Esophagus squamous epithelium (tissue), 5 donors: ENCODE measurements around the gene SLC16A12. TPM values are rescaled to one million over a fixed set of nuclear protein-coding genes. Genes with fewer than 3 reads are reported as not detected.
A peak's percentile ranks its signal among the peaks of the same experiment; 100 is the strongest.

Source experiments
- DNase-seq: peaks from one replicate; lab custom pipeline; 2025; lab: John Stamatoyannopoulos, UW
- H3K27ac ChIP-seq, 4 donors: fragments of 200-600 bp; sonication (generic); one replicate each; pipeline ENCODE4 v1.5.1; 2016 to 2019; ENCODE audit warnings: mild to moderate bottlenecking in 1 of 4
- H3K27me3 ChIP-seq, 4 donors: fragments of 200-600 bp; sonication (generic); 1 replicate in 3 of 4; 2 replicates in 1 of 4; pipeline versions ENCODE4 v1.5.1 to v1.6.0; 2017 to 2021; ENCODE audit warnings: antibody characterized with exemption in 1 of 4
- H3K36me3 ChIP-seq, 3 donors: fragments of 200-600 bp; sonication (generic); one replicate each; pipeline ENCODE4 v1.5.1; 2016 to 2019
- H3K4me1 ChIP-seq, 3 donors: fragments of 200-600 bp; sonication (generic); one replicate each; pipeline ENCODE4 v1.5.1; 2017 to 2019
- H3K4me3 ChIP-seq, 4 donors: fragments of 200-600 bp; sonication (generic); 1 replicate in 3 of 4; 2 replicates in 1 of 4; pipeline ENCODE4 v1.5.1; 2016 to 2019; ENCODE audit warnings: mild to moderate bottlenecking in 2 of 4, moderate library complexity in 1 of 4
- H3K9me3 ChIP-seq, 3 donors: fragments of 200-600 bp; sonication (generic); one replicate each; pipeline ENCODE4 v1.5.1; 2016 to 2019
- CTCF ChIP-seq, 6 experiments: fragments of 450-650 bp in 4 of 6; fragments of 200-600 bp in 2 of 6; sonication (generic) in 2 of 6; IDR thresholded peaks; one replicate each; pipeline ENCODE4 v1.5.1; 2016 to 2019; ENCODE audit warnings: antibody characterized with exemption in 6 of 6, mild to moderate bottlenecking in 4 of 6, moderate library complexity in 4 of 6
- POLR2A ChIP-seq, 4 donors: fragments of 450-650 bp; IDR thresholded peaks; one replicate each; pipeline ENCODE4 v1.6.1; 2017; ENCODE audit warnings: antibody characterized with exemption in 4 of 4, mild to moderate bottlenecking in 4 of 4, moderate library complexity in 3 of 4
- WGBS, 2 donors: methylation state at CpG; one replicate each; pipeline ENCODE4 v1.1.5; 2018; 5-methylcytosine and 5-hydroxymethylcytosine counted together
- intact Hi-C: fragments of 100-400 bp; cut with DNase I; formaldehyde crosslinking; loops from one replicate; pipeline ENCODE4 v1.15.0; 2022
- total RNA-seq, 4 donors: library from RNA; depleted of rRNA; stranded (reverse); fragments of >200 nt; gene quantifications; one replicate each; pipeline ENCODE4 v1.1.0, GENCODE V29; 2016
- donor health status: DM: yes; HTN: yes; CAD: no.

Gene SLC16A12
- total RNA-seq, 4 donors from 2014 or later = 0.18 to 1.3 (median 0.23) TPM; not detected in 1

GRCh38 chr10:89421018-89421476 lies 114.3 kb downstream of the SLC16A12 start:
- Histone ChIP-seq H3K27me3 (no peaks in the 10 kb centered on the region), H3K36me3 (peaks cover 0 to 14% (median 0%) of the 10 kb centered on the region in 3 donors), H3K4me3 (no peak overlapping the region), H3K27ac (peak overlapping the region; percentile 17 to 77 (median 60)), H3K4me1 (peaks cover 6 to 64% (median 18%) of the 10 kb centered on the region in 3 donors), H3K9me3 (no peaks in the 10 kb centered on the region)
- 49% methylated on average over 2 of the region's 2 CpGs for WGBS, 2 donors
- TF ChIP-seq CTCF (IDR thresholded peaks at IDR 0.05) (no peak), POLR2A (IDR thresholded peaks at IDR 0.05) (no peak)
- intact Hi-C loops = no loop called here
- no peak for DNase-seq

- 42 to 44% methylated on average over 3 of the region's 3 CpGs for WGBS, 2 donors
- DNase-seq = no peak
- Histone ChIP-seq H3K27me3 (no peaks in the 10 kb centered on the region), H3K4me1 (peaks cover 6 to 75% (median 23%) of the 10 kb centered on the region in 3 donors), H3K27ac (peak overlapping the region in 2 of 4 donors; percentile 0 to 62), H3K36me3 (peaks cover 0 to 14% (median 0%) of the 10 kb centered on the region in 3 donors), H3K4me3 (no peak overlapping the region), H3K9me3 (no peaks in the 10 kb centered on the region)
- intact Hi-C loops = no loop called here
- TF ChIP-seq CTCF (IDR thresholded peaks at IDR 0.05) (peak in 4 of 6 experiments; percentile 28 to 41 (median 30)), POLR2A (IDR thresholded peaks at IDR 0.05) (no peak)
Observed at GRCh38 chr10:89419548-89419947, 115.8 kb downstream of the SLC16A12 start.

- no peak for DNase-seq
- peaks cover 0 to 14% (median 0%) of the 10 kb centered on the region in 3 donors for H3K36me3 ChIP-seq
- no peak overlapping the region for H3K4me3 ChIP-seq
- intact Hi-C loops = no loop called here
- H3K9me3 ChIP-seq = no peaks in the 10 kb centered on the region
- no peaks in the 10 kb centered on the region for H3K27me3 ChIP-seq
- H3K27ac ChIP-seq = no peak overlapping the region
- no peak for TF ChIP-seq CTCF (IDR thresholded peaks at IDR 0.05)
- TF ChIP-seq POLR2A (IDR thresholded peaks at IDR 0.05) = no peak
- WGBS, 2 donors = 67 to 100% methylated on average over 1 of the region's 1 CpG
- H3K4me1 ChIP-seq = peaks cover 6 to 79% (median 23%) of the 10 kb centered on the region in 3 donors
Observed at GRCh38 chr10:89416465-89416864, 118.9 kb downstream of the SLC16A12 start.

GRCh38 chr10:89414879-89415821 lies 120.2 kb downstream of the SLC16A12 start:
- TF ChIP-seq POLR2A (IDR thresholded peaks at IDR 0.05) = no peak
- peak in 2 of 6 experiments; percentile 3 to 21 for TF ChIP-seq CTCF (IDR thresholded peaks at IDR 0.05)
- DNase-seq = no peak
- intact Hi-C loops = no loop called here
- WGBS, 2 donors = 1 to 2% methylated on average over 17 to 19 of the region's 66 CpGs
- Histone ChIP-seq H3K27ac (peak overlapping the region; percentile 94 to 97 (median 94)), H3K4me1 (peaks cover 0 to 75% (median 18%) of the 10 kb centered on the region in 3 donors), H3K27me3 (no peaks in the 10 kb centered on the region), H3K36me3 (peaks cover 0 to 14% (median 0%) of the 10 kb centered on the region in 3 donors), H3K4me3 (peak overlapping the region; percentile 80 to 91 (median 85)), H3K9me3 (no peaks in the 10 kb centered on the region)
